C4-2B (cell line): ENCODE results near the gene CUX1.

Experiments used
- CTCF ChIP-seq: fragments of 450-650 bp; conservative IDR thresholded peaks from 2 replicates; pipeline ENCODE4 v1.5.1; 2017; ENCODE audit warnings: mild to moderate bottlenecking
- ZFX ChIP-seq: fragments of 450-650 bp; IDR thresholded peaks from 2 replicates; pipeline ENCODE4 v1.6.1; 2017

- TF ChIP-seq CTCF (no peak), ZFX (no peak)
Measured at GRCh38 chr7:101869026-101869900, 51.8 kb downstream of the CUX1 start.
